Lower leg skin (tissue), 3 donors: ENCODE measurements around the gene SYTL2.

Experiments
- CTCF ChIP-seq, 3 donors: fragments of 450-650 bp; IDR thresholded peaks; one replicate each; pipeline ENCODE4 v1.5.1; 2016; ENCODE audit warnings: antibody characterized with exemption in 3 of 3, mild to moderate bottlenecking in 3 of 3, moderate library complexity in 2 of 3
- POLR2A ChIP-seq, 2 donors: fragments of 450-650 bp; IDR thresholded peaks; one replicate each; pipeline ENCODE4 v1.6.1; 2016 to 2017; ENCODE audit warnings: antibody characterized with exemption in 2 of 2, mild to moderate bottlenecking in 1 of 2, moderate library complexity in 1 of 2

GRCh38 chr11:85758026-85758425 lies 52.9 kb downstream of the SYTL2 start:
- no peak for TF ChIP-seq CTCF (IDR thresholded peaks at IDR 0.05)
- TF ChIP-seq POLR2A (IDR thresholded peaks at IDR 0.05): no peak
